ENCODE measurements around the gene MRS2.
"Not testable (repeated sequence)": the region's sequence is repeated elsewhere in the genome, so short reads cannot be mapped to it uniquely, and the experiment has no call there.

- not testable (repeated sequence) for TF ChIP-seq CTCF (IDR thresholded peaks at IDR 0.05; ENCODE audit: poor library complexity, severe bottlenecking); EZH2 (IDR thresholded peaks at IDR 0.05; ENCODE audit: borderline replicate concordance, insufficient read depth, low read length, poor library complexity, severe bottlenecking); EP300 (conservative IDR thresholded peaks at IDR 0.05; ENCODE audit: poor library complexity, severe bottlenecking); POLR2AphosphoS5 (IDR thresholded peaks at IDR 0.05); RAD21 (conservative IDR thresholded peaks at IDR 0.05)
Measured at GRCh38 chr6:24365103-24365633, 37.6 kb upstream of the MRS2 start.
